HEK293 (cell line): ENCODE results near the gene RXFP4.

Experiments used
- CTCF ChIA-PET: fragments of 350-600 bp; formaldehyde crosslinking; extraction: SDS; loops from one replicate; lab custom pipeline; 2021; ENCODE audit warnings: antibody characterized with exemption; lab: Yijun Ruan, JAX
- POLR2A ChIA-PET: fragments of 300-600 bp; formaldehyde crosslinking; extraction: SDS; loops from one replicate; lab custom pipeline; 2020; ENCODE audit warnings: antibody characterized with exemption, inconsistent platforms; lab: Yijun Ruan, JAX
- H3K27ac ChIP-seq: fragments of 200-500 bp; sonication (Bioruptor generic); 2 replicates; pipeline ENCODE4 v1.5.1; 2014; ENCODE audit warnings: low read depth, low read length, control low read depth, inconsistent platforms; ENCODE audit errors: extremely low read depth
- H3K36me3 ChIP-seq, 2 experiments: fragments of 200-500 bp in 1 of 2; sonication (Bioruptor generic) in 1 of 2; 1 replicate in 1 of 2; 2 replicates in 1 of 2; pipeline ENCODE4 v1.5.1; 2014 to 2017; ENCODE audit warnings: inconsistent platforms in 2 of 2, low read length in 2 of 2; ENCODE audit not compliant: control insufficient read depth in 2 of 2, insufficient read depth in 1 of 2
- H3K4me1 ChIP-seq: fragments of 200-500 bp; sonication (Bioruptor generic); 2 replicates; pipeline ENCODE4 v1.5.1; 2014; ENCODE audit warnings: mild to moderate bottlenecking, low read length, inconsistent platforms; ENCODE audit not compliant: control insufficient read depth, insufficient read depth
- H3K4me3 ChIP-seq: 2 replicates; pipeline ENCODE4 v1.5.1; 2011; ENCODE audit warnings: low read depth, mild to moderate bottlenecking, control low read depth, low read length, moderate library complexity
- H3K9me3 ChIP-seq: fragments of 200-500 bp; sonication (Bioruptor generic); 2 replicates; pipeline ENCODE4 v1.5.1; 2014; ENCODE audit warnings: low read depth, low read length, inconsistent platforms; ENCODE audit not compliant: control insufficient read depth, insufficient read depth
- HOXD13 ChIP-seq: sonication (generic); formaldehyde crosslinking; IDR thresholded peaks from 2 replicates; pipeline ENCODE4 v1.8.0; 2022; ENCODE audit warnings: missing genetic modification reagents, borderline replicate concordance
- MZF1 ChIP-seq: fragments of 450-650 bp; formaldehyde crosslinking; IDR thresholded peaks from 2 replicates; pipeline ENCODE4 v1.5.1; 2017; ENCODE audit warnings: missing biosample characterization, missing genetic modification characterization, borderline replicate concordance
- SP3 ChIP-seq: fragments of 450-650 bp; formaldehyde crosslinking; IDR thresholded peaks from 2 replicates; pipeline ENCODE4 v1.5.1; 2016; ENCODE audit warnings: missing biosample characterization, missing genetic modification characterization
- TRIM28 ChIP-seq: IDR thresholded peaks from 2 replicates; pipeline ENCODE4 v1.6.1; 2011; ENCODE audit warnings: low read length, control low read depth, borderline replicate concordance
- WT1 ChIP-seq: fragments of 450-650 bp; formaldehyde crosslinking; IDR thresholded peaks from 2 replicates; pipeline ENCODE4 v1.5.1; 2016; ENCODE audit warnings: missing biosample characterization, missing genetic modification characterization
- ZBTB21 ChIP-seq: fragments of 450-650 bp; formaldehyde crosslinking; IDR thresholded peaks from 2 replicates; pipeline ENCODE4 v1.5.1; 2017; ENCODE audit warnings: missing biosample characterization, missing genetic modification characterization
- ZBTB7A ChIP-seq: fragments of 450-650 bp; formaldehyde crosslinking; IDR thresholded peaks from 2 replicates; pipeline ENCODE4 v1.5.1; 2016; ENCODE audit warnings: low read depth, missing biosample characterization, missing genetic modification characterization
- ZFHX2 ChIP-seq: fragments of 450-650 bp; formaldehyde crosslinking; conservative IDR thresholded peaks from 2 replicates; pipeline ENCODE4 v1.5.1; 2016; ENCODE audit warnings: missing biosample characterization, missing genetic modification characterization
- ZFP41 ChIP-seq: fragments of 450-650 bp; formaldehyde crosslinking; IDR thresholded peaks from 2 replicates; pipeline ENCODE4 v1.5.1; 2016; ENCODE audit warnings: missing biosample characterization, missing genetic modification characterization, borderline replicate concordance
- ZNF140 ChIP-seq: fragments of 450-650 bp; formaldehyde crosslinking; IDR thresholded peaks from 2 replicates; pipeline ENCODE4 v1.5.1; 2016; ENCODE audit warnings: missing biosample characterization, missing genetic modification characterization
- ZNF16 ChIP-seq: fragments of 450-650 bp; formaldehyde crosslinking; IDR thresholded peaks from 2 replicates; pipeline ENCODE4 v1.5.1; 2016; ENCODE audit warnings: low read depth, missing biosample characterization, missing genetic modification characterization
- ZNF24 ChIP-seq: fragments of 450-650 bp; formaldehyde crosslinking; IDR thresholded peaks from 2 replicates; pipeline ENCODE4 v1.5.1; 2016; ENCODE audit warnings: missing biosample characterization, missing genetic modification characterization
- ZNF266 ChIP-seq: fragments of 450-650 bp; formaldehyde crosslinking; IDR thresholded peaks from 2 replicates; pipeline ENCODE4 v1.5.1; 2016; ENCODE audit warnings: missing biosample characterization, missing genetic modification characterization, low read depth
- ZNF324 ChIP-seq: fragments of 450-650 bp; formaldehyde crosslinking; IDR thresholded peaks from 2 replicates; pipeline ENCODE4 v1.5.1; 2016; ENCODE audit warnings: missing biosample characterization, missing genetic modification characterization
- ZNF423 ChIP-seq: fragments of 450-650 bp; formaldehyde crosslinking; IDR thresholded peaks from 2 replicates; pipeline ENCODE4 v1.5.1; 2016; ENCODE audit warnings: missing biosample characterization, missing genetic modification characterization
- ZNF600 ChIP-seq: fragments of 450-650 bp; formaldehyde crosslinking; IDR thresholded peaks from 2 replicates; pipeline ENCODE4 v1.5.1; 2016; ENCODE audit warnings: missing biosample characterization, missing genetic modification characterization
- ZNF623 ChIP-seq: fragments of 450-650 bp; formaldehyde crosslinking; IDR thresholded peaks from 2 replicates; pipeline ENCODE4 v1.5.1; 2016; ENCODE audit warnings: missing biosample characterization, missing genetic modification characterization
- ZNF624 ChIP-seq: fragments of 450-650 bp; formaldehyde crosslinking; IDR thresholded peaks from 2 replicates; pipeline ENCODE4 v1.5.1; 2017; ENCODE audit warnings: missing biosample characterization, missing genetic modification characterization
- ZNF626 ChIP-seq: fragments of 450-650 bp; sonication (Bioruptor Pico); formaldehyde crosslinking; IDR thresholded peaks from 2 replicates; pipeline ENCODE4 v1.5.1; 2018; ENCODE audit warnings: missing biosample characterization, missing genetic modification characterization, inconsistent platforms
- ZNF629 ChIP-seq: fragments of 450-650 bp; formaldehyde crosslinking; IDR thresholded peaks from 2 replicates; pipeline ENCODE4 v1.5.1; 2017; ENCODE audit warnings: missing biosample characterization, missing genetic modification characterization
- ZNF707 ChIP-seq: fragments of 450-650 bp; formaldehyde crosslinking; IDR thresholded peaks from 2 replicates; pipeline ENCODE4 v1.5.1; 2016; ENCODE audit warnings: missing biosample characterization, missing genetic modification characterization
- TF ChIP-seq, protein P1 (sequence below): fragments of 450-650 bp; formaldehyde crosslinking; IDR thresholded peaks from 2 replicates; pipeline ENCODE4 v1.5.1; 2016; ENCODE audit warnings: missing biosample characterization, missing genetic modification characterization
- TF ChIP-seq, protein P2 (sequence below): fragments of 450-650 bp; formaldehyde crosslinking; IDR thresholded peaks from 2 replicates; pipeline ENCODE4 v1.5.1; 2016; ENCODE audit warnings: missing biosample characterization, missing genetic modification characterization
- TF ChIP-seq, protein P3 (sequence below): fragments of 450-650 bp; formaldehyde crosslinking; IDR thresholded peaks from 2 replicates; pipeline ENCODE4 v1.5.1; 2016; ENCODE audit warnings: missing biosample characterization, missing genetic modification characterization
- TF ChIP-seq, protein P4 (sequence below): fragments of 450-650 bp; formaldehyde crosslinking; IDR thresholded peaks from 2 replicates; pipeline ENCODE4 v1.5.1; 2016; ENCODE audit warnings: missing biosample characterization, missing genetic modification characterization
- TF ChIP-seq, protein P5 (sequence below): fragments of 450-650 bp; formaldehyde crosslinking; IDR thresholded peaks from 2 replicates; pipeline ENCODE4 v1.5.1; 2017; ENCODE audit warnings: missing biosample characterization, missing genetic modification characterization

RXFP4 gene

DNA sequence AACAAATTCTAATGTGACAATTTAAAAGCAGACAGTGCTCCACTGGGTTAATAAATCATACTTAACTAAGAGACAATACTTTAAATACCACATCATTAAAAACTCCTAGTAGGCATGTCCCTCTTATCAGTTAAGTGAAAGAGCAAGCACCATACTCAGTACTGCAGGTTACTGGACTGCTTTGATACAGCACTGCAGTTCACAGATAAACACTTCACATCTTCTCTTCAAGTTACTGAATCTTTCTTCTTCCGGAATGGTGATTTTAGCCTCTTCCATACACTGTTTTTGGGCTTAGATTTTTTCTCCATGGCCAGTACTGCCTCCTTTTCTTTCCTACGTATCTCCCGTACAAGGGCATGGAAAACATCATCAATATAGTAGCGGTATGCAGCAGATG lies 41.3 kb upstream of the RXFP4 start:
- Histone ChIP-seq H3K36me3 (peaks cover 52 to 77% of the 10 kb centered on the region in 2 experiments), H3K4me3 (no peak overlapping the region), H3K27ac (no peak overlapping the region), H3K9me3 (no peaks in the 10 kb centered on the region), H3K4me1 (no peaks in the 10 kb centered on the region)
- CTCF ChIA-PET, result interaction anchor here (0.5 to 0.7 kb wide), 2 partner anchors 92 to 96 kb away, joined by 3 read pairs; no protein-coding TSS in a partner anchor
- POLR2A ChIA-PET, result no interaction called here
- TF ChIP-seq, protein P1, sequence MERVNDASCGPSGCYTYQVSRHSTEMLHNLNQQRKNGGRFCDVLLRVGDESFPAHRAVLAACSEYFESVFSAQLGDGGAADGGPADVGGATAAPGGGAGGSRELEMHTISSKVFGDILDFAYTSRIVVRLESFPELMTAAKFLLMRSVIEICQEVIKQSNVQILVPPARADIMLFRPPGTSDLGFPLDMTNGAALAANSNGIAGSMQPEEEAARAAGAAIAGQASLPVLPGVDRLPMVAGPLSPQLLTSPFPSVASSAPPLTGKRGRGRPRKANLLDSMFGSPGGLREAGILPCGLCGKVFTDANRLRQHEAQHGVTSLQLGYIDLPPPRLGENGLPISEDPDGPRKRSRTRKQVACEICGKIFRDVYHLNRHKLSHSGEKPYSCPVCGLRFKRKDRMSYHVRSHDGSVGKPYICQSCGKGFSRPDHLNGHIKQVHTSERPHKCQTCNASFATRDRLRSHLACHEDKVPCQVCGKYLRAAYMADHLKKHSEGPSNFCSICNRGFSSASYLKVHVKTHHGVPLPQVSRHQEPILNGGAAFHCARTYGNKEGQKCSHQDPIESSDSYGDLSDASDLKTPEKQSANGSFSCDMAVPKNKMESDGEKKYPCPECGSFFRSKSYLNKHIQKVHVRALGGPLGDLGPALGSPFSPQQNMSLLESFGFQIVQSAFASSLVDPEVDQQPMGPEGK (tag by site-specific recombination), result no peak
- no peak for TF ChIP-seq ZNF629 (tag by site-specific recombination)
- no peak for TF ChIP-seq ZNF423 (tag by site-specific recombination)
- TF ChIP-seq ZNF707 (tag by site-specific recombination), result no peak
- TF ChIP-seq MZF1, result no peak
- no peak for TF ChIP-seq WT1 (tag by site-specific recombination)
- TF ChIP-seq ZFHX2 (tag by site-specific recombination), result no peak
- TF ChIP-seq ZBTB21 (tag by site-specific recombination), result no peak
- TF ChIP-seq ZNF623 (tag by site-specific recombination), result no peak
- TF ChIP-seq, protein P2, sequence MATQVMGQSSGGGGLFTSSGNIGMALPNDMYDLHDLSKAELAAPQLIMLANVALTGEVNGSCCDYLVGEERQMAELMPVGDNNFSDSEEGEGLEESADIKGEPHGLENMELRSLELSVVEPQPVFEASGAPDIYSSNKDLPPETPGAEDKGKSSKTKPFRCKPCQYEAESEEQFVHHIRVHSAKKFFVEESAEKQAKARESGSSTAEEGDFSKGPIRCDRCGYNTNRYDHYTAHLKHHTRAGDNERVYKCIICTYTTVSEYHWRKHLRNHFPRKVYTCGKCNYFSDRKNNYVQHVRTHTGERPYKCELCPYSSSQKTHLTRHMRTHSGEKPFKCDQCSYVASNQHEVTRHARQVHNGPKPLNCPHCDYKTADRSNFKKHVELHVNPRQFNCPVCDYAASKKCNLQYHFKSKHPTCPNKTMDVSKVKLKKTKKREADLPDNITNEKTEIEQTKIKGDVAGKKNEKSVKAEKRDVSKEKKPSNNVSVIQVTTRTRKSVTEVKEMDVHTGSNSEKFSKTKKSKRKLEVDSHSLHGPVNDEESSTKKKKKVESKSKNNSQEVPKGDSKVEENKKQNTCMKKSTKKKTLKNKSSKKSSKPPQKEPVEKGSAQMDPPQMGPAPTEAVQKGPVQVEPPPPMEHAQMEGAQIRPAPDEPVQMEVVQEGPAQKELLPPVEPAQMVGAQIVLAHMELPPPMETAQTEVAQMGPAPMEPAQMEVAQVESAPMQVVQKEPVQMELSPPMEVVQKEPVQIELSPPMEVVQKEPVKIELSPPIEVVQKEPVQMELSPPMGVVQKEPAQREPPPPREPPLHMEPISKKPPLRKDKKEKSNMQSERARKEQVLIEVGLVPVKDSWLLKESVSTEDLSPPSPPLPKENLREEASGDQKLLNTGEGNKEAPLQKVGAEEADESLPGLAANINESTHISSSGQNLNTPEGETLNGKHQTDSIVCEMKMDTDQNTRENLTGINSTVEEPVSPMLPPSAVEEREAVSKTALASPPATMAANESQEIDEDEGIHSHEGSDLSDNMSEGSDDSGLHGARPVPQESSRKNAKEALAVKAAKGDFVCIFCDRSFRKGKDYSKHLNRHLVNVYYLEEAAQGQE, result no peak
- TF ChIP-seq, protein P3, sequence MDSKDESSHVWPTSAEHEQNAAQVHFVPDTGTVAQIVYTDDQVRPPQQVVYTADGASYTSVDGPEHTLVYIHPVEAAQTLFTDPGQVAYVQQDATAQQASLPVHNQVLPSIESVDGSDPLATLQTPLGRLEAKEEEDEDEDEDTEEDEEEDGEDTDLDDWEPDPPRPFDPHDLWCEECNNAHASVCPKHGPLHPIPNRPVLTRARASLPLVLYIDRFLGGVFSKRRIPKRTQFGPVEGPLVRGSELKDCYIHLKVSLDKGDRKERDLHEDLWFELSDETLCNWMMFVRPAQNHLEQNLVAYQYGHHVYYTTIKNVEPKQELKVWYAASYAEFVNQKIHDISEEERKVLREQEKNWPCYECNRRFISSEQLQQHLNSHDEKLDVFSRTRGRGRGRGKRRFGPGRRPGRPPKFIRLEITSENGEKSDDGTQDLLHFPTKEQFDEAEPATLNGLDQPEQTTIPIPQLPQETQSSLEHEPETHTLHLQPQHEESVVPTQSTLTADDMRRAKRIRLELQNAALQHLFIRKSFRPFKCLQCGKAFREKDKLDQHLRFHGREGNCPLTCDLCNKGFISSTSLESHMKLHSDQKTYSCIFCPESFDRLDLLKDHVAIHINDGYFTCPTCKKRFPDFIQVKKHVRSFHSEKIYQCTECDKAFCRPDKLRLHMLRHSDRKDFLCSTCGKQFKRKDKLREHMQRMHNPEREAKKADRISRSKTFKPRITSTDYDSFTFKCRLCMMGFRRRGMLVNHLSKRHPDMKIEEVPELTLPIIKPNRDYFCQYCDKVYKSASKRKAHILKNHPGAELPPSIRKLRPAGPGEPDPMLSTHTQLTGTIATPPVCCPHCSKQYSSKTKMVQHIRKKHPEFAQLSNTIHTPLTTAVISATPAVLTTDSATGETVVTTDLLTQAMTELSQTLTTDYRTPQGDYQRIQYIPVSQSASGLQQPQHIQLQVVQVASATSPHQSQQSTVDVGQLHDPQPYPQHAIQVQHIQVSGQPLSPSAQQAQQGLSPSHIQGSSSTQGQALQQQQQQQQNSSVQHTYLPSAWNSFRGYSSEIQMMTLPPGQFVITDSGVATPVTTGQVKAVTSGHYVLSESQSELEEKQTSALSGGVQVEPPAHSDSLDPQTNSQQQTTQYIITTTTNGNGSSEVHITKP, result no peak
- no peak for TF ChIP-seq ZNF624 (tag by site-specific recombination)
- no peak for TF ChIP-seq TRIM28
- no peak for TF ChIP-seq ZNF16 (tag by site-specific recombination)

DNA sequence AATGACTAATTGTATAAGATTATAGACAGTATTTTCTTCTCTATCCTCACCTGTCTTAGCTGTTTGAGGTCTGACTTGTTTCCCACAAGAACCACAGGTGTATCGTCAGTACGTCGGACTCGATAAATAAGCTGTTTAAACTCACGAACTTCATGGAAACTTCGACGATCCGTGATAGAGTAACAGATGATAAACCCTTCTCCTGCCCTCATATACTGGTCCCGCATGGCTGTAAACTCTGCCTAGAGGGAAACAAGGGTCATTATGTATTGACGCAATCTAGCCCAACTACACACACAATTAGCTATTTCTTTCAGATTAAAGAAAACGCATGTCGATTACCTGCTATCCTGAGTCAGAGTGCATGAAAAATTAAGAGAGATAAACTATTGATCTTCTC lies 37.2 kb upstream of the RXFP4 start:
- H3K4me1 ChIP-seq, result no peaks in the 10 kb centered on the region
- no peaks in the 10 kb centered on the region for H3K9me3 ChIP-seq
- H3K27ac ChIP-seq, result no peak overlapping the region
- H3K36me3 ChIP-seq, result peaks cover 78% of the 10 kb centered on the region in 2 experiments
- no peak overlapping the region for H3K4me3 ChIP-seq
- ChIA-PET POLR2A (no interaction called here), CTCF (interaction anchor here (0.9 kb wide), 1 partner anchor 162 kb away, joined by 5 read pairs; no protein-coding TSS in a partner anchor)
- TF ChIP-seq ZNF324, result no peak
- TF ChIP-seq, protein P4, sequence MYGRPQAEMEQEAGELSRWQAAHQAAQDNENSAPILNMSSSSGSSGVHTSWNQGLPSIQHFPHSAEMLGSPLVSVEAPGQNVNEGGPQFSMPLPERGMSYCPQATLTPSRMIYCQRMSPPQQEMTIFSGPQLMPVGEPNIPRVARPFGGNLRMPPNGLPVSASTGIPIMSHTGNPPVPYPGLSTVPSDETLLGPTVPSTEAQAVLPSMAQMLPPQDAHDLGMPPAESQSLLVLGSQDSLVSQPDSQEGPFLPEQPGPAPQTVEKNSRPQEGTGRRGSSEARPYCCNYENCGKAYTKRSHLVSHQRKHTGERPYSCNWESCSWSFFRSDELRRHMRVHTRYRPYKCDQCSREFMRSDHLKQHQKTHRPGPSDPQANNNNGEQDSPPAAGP, result no peak
- no peak for TF ChIP-seq SP3 (tag by site-specific recombination)
- TF ChIP-seq ZNF24 (tag by site-specific recombination), result no peak
- no peak for TF ChIP-seq ZNF266 (tag by site-specific recombination)
- TF ChIP-seq ZBTB7A (tag by site-specific recombination), result no peak
- TF ChIP-seq HOXD13 (CRISPR knock-in tag), result no peak
- TF ChIP-seq ZNF140 (tag by site-specific recombination), result no peak
- no peak for TF ChIP-seq ZNF626 (tag by site-specific recombination)
- TF ChIP-seq, protein P5, sequence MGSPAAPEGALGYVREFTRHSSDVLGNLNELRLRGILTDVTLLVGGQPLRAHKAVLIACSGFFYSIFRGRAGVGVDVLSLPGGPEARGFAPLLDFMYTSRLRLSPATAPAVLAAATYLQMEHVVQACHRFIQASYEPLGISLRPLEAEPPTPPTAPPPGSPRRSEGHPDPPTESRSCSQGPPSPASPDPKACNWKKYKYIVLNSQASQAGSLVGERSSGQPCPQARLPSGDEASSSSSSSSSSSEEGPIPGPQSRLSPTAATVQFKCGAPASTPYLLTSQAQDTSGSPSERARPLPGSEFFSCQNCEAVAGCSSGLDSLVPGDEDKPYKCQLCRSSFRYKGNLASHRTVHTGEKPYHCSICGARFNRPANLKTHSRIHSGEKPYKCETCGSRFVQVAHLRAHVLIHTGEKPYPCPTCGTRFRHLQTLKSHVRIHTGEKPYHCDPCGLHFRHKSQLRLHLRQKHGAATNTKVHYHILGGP, result no peak
- no peak for TF ChIP-seq ZNF600 (tag by site-specific recombination)
- no peak for TF ChIP-seq ZFP41 (tag by site-specific recombination)
- no peak for TF ChIP-seq ZNF423 (tag by site-specific recombination)
